ENCODE data around the gene FUZ. TPM values are rescaled to one million over a fixed set of nuclear protein-coding genes. Genes with fewer than 3 reads are reported as not detected.
A peak's percentile ranks its signal among the peaks of the same experiment; 100 is the strongest.

FUZ gene
- polyA plus RNA-seq, 1 of the 3 experiments (the other 2 are of a cell fraction): 29.9 TPM

- WGBS (ENCODE audit: low lambda C conversion rate): 25% methylated on average over 12 of the region's 12 CpGs
- Histone ChIP-seq H3K9me3 (no peaks in the 10 kb centered on the region), H3K4me2 (peak overlapping the region; percentile 88), H3K4me1 (ENCODE audit: control insufficient read depth in 1 of 2, insufficient read depth in 2 of 2, low read depth in 1 of 2, low read length in 1 of 2) (peaks cover 15 to 32% of the 10 kb centered on the region in 2 experiments; a peak in 3 of 4 replicates), H4K20me1 (ENCODE audit: insufficient read depth) (peaks cover 34% of the 10 kb centered on the region), H2AFZ (ENCODE audit: low read depth) (0 out of 2 replicates have a peak overlapping the region, but pooled peaks have one; percentile 67), H3F3A (replicated peaks; ENCODE audit: insufficient read depth) (peaks cover 41% of the 10 kb centered on the region), H3K27ac (ENCODE audit: low read depth in 2 of 2, low read length in 1 of 2) (peak overlapping the region; percentile 77 to 99), H3K4me3 (ENCODE audit: low read depth in 2 of 2, low read length in 1 of 2) (peak overlapping the region; percentile 77 to 89), H3K9ac (peak overlapping the region; percentile 99; the same call in 1 of the 2 replicates), H3K79me2 (ENCODE audit: insufficient read depth) (peaks cover 50% of the 10 kb centered on the region), H3K27me3 (ENCODE audit: insufficient read depth) (no peaks in the 10 kb centered on the region), H3K36me3 (replicated peaks in 1 of 2; ENCODE audit: control insufficient read depth in 1 of 2, insufficient read depth in 2 of 2, low read length in 1 of 2) (peaks cover 4 to 9% of the 10 kb centered on the region in 2 experiments), H3K9me2 (no peaks in the 10 kb centered on the region)
- TF ChIP-seq GATA2 (CRISPR knock-in tag; IDR thresholded peaks at IDR 0.05) (no peak), RXRA (IDR thresholded peaks at IDR 0.05; ENCODE audit: borderline replicate concordance, low read depth) (no peak), SIN3A (IDR thresholded peaks at IDR 0.05; ENCODE audit: borderline replicate concordance, low read depth, low read length) (no peak), TEAD4 (IDR thresholded peaks at IDR 0.05; ENCODE audit: borderline replicate concordance, insufficient read depth) (no peak), USF2 (IDR thresholded peaks at IDR 0.05; ENCODE audit: borderline replicate concordance, low read depth, low read length) (no peak)
- TF ChIP-seq, protein P1, sequence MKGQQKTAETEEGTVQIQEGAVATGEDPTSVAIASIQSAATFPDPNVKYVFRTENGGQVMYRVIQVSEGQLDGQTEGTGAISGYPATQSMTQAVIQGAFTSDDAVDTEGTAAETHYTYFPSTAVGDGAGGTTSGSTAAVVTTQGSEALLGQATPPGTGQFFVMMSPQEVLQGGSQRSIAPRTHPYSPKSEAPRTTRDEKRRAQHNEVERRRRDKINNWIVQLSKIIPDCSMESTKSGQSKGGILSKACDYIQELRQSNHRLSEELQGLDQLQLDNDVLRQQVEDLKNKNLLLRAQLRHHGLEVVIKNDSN (IDR thresholded peaks at IDR 0.05; ENCODE audit: borderline replicate concordance, low read depth): no peak
- POLR2A ChIA-PET: interaction anchor here (1.0 to 3.2 kb wide), 14 partner anchors 9 to 210 kb away, joined by 3 to 25 read pairs (median 6); partner anchors contain the start of genes AKT1S1, FUZ, RRAS and TBC1D17
- DNase-seq: no peak
- CTCF ChIA-PET: interaction anchor here (0.7 to 2.3 kb wide), 7 partner anchors 11 to 41 kb away, joined by 3 to 8 read pairs (median 4); partner anchors contain the start of genes FUZ and MED25
Observed at GRCh38 chr19:49850221-49850486, 37.1 kb upstream of the FUZ start.

DNA sequence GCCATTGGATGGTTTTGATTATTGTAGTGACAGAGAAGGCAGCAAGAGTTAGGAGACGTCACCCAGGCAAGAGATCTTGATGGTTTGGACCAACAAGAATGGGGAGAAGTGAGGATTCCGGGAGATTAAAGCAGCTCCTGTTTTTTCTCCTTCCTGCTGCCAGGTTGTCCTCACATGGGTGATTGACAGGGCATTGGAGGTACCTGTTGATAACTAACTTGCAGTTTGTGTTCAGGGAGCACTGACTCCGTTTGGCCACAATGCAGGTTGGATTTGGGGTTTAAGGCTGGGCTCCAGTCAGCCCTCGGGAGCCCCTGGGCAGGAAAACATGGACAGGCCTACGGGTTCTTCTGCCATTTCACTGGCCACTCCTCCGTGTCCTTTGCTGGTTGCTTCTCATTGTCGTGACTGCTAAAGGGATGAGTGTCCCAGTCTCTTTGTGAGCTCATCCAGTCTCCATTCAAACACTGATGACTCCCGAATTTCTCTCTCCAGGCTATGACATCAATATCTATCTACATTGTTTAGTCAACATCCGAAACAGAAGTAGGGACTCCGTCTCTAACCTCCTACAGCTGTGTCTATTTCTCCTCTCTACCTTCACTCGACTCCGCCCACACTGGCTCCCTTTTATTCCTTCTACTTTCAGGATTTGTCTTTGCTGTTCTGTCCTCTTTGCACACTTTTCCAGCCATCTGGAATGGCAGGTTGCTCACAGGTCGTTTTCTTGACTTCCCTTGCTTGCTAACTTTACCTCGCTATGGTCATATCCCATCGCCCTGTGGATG lies 36.5 kb upstream of the FUZ start:
- Histone ChIP-seq H3K4me1 (ENCODE audit: control insufficient read depth in 1 of 2, insufficient read depth in 2 of 2, low read depth in 1 of 2, low read length in 1 of 2) (peaks cover 15 to 32% of the 10 kb centered on the region in 2 experiments; a peak in 3 of 4 replicates), H3K27me3 (ENCODE audit: insufficient read depth) (no peaks in the 10 kb centered on the region), H3F3A (replicated peaks; ENCODE audit: insufficient read depth) (peaks cover 39% of the 10 kb centered on the region), H3K4me2 (peak overlapping the region; percentile 88), H3K79me2 (ENCODE audit: insufficient read depth) (peaks cover 46% of the 10 kb centered on the region), H3K9ac (peak overlapping the region; percentile 99; the same call in 1 of the 2 replicates), H3K9me2 (no peaks in the 10 kb centered on the region), H3K4me3 (ENCODE audit: low read depth in 2 of 2, low read length in 1 of 2) (peak overlapping the region; percentile 77 to 89), H4K20me1 (ENCODE audit: insufficient read depth) (peaks cover 30% of the 10 kb centered on the region), H3K36me3 (replicated peaks in 1 of 2; ENCODE audit: control insufficient read depth in 1 of 2, insufficient read depth in 2 of 2, low read length in 1 of 2) (peaks cover 0 to 7% of the 10 kb centered on the region in 2 experiments), H2AFZ (ENCODE audit: low read depth) (no peak overlapping the region), H3K9me3 (no peaks in the 10 kb centered on the region), H3K27ac (ENCODE audit: low read depth in 2 of 2, low read length in 1 of 2) (peak overlapping the region; percentile 77 to 99)
- 89% methylated on average over 15 of the region's 15 CpGs for WGBS (ENCODE audit: low lambda C conversion rate)
- no peak for DNase-seq
- TF ChIP-seq, protein P2, sequence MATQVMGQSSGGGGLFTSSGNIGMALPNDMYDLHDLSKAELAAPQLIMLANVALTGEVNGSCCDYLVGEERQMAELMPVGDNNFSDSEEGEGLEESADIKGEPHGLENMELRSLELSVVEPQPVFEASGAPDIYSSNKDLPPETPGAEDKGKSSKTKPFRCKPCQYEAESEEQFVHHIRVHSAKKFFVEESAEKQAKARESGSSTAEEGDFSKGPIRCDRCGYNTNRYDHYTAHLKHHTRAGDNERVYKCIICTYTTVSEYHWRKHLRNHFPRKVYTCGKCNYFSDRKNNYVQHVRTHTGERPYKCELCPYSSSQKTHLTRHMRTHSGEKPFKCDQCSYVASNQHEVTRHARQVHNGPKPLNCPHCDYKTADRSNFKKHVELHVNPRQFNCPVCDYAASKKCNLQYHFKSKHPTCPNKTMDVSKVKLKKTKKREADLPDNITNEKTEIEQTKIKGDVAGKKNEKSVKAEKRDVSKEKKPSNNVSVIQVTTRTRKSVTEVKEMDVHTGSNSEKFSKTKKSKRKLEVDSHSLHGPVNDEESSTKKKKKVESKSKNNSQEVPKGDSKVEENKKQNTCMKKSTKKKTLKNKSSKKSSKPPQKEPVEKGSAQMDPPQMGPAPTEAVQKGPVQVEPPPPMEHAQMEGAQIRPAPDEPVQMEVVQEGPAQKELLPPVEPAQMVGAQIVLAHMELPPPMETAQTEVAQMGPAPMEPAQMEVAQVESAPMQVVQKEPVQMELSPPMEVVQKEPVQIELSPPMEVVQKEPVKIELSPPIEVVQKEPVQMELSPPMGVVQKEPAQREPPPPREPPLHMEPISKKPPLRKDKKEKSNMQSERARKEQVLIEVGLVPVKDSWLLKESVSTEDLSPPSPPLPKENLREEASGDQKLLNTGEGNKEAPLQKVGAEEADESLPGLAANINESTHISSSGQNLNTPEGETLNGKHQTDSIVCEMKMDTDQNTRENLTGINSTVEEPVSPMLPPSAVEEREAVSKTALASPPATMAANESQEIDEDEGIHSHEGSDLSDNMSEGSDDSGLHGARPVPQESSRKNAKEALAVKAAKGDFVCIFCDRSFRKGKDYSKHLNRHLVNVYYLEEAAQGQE (IDR thresholded peaks at IDR 0.05; ENCODE audit: low read depth, low read length): no peak
- TF ChIP-seq POLR2AphosphoS5 (IDR thresholded peaks at IDR 0.05; ENCODE audit: low read depth, low read length): peak; percentile 28; the same call in 1 of the 2 replicates
- POLR2A ChIA-PET: interaction anchor here (1.0 to 3.2 kb wide), 12 partner anchors 11 to 209 kb away, joined by 3 to 25 read pairs (median 8); partner anchors contain the start of genes AKT1S1, FUZ, RRAS and TBC1D17
- CTCF ChIA-PET: interaction anchor here (0.7 to 2.3 kb wide), 4 partner anchors 26 to 40 kb away, joined by 3 to 8 read pairs (median 4); partner anchors contain the start of genes FUZ and MED25

Data from SK-N-SH (cell line).